OCI-LY3 (cell line): ENCODE results near the gene AHRR.

ENCODE experiments used
- H2AFZ ChIP-seq: fragments of 200-600, 300-600 bp; shearing (Covaris generic); 2 replicates; pipeline ENCODE4 v1.6.0; 2014; ENCODE audit warnings: antibody characterized with exemption, low read depth, low read length
- H3K27ac ChIP-seq: fragments of 200-600, 300-600 bp; sonication (generic); 2 replicates; pipeline ENCODE4 v1.5.1; 2014; ENCODE audit warnings: mild to moderate bottlenecking, low read length, moderate library complexity, mixed read lengths
- H3K27me3 ChIP-seq: fragments of 200-600, 300-600 bp; sonication (generic); 2 replicates; pipeline ENCODE4 v1.6.1; 2014; ENCODE audit warnings: low read depth, low read length, mixed read lengths
- H3K36me3 ChIP-seq: fragments of 200-600, 300-600 bp; sonication (generic); replicated peaks from 2 replicates; pipeline ENCODE3; 2014; ENCODE audit warnings: low read depth, low read length, mixed read lengths
- H3K4me1 ChIP-seq: fragments of 300-600, 200-600 bp; sonication (generic); 2 replicates; pipeline ENCODE4 v1.6.1; 2014; ENCODE audit warnings: low read length, mixed read lengths
- H3K4me2 ChIP-seq: fragments of 200-600, 300-600 bp; sonication (generic); 2 replicates; pipeline ENCODE4 v1.6.1; 2014; ENCODE audit warnings: low read length, mixed read lengths
- H3K4me3 ChIP-seq: fragments of 300-600, 200-600 bp; sonication (generic); 2 replicates; pipeline ENCODE4 v1.5.1; 2014; ENCODE audit warnings: antibody characterized with exemption, mild to moderate bottlenecking, low read length, moderate library complexity
- H3K79me2 ChIP-seq: fragments of 300-600, 200-600 bp; shearing (Covaris generic); 2 replicates; pipeline ENCODE4 v1.6.1; 2014; ENCODE audit warnings: mild to moderate bottlenecking, low read length, mixed read lengths
- H3K9ac ChIP-seq: fragments of 300-600, 200-600 bp; shearing (Covaris generic); 2 replicates; pipeline ENCODE4 v1.6.0; 2014; ENCODE audit warnings: mild to moderate bottlenecking, low read length, moderate library complexity
- H3K9me3 ChIP-seq: fragments of 200-600, 300-600 bp; shearing (Covaris generic); 2 replicates; pipeline ENCODE4 v1.6.1; 2014; ENCODE audit warnings: low read length, mixed read lengths; ENCODE audit not compliant: insufficient read depth
- H4K20me1 ChIP-seq: fragments of 200-600, 300-600 bp; sonication (generic); 2 replicates; pipeline ENCODE4 v1.6.1; 2016; ENCODE audit warnings: low read length, mixed read lengths; ENCODE audit not compliant: insufficient read depth
- EZH2phosphoT487 ChIP-seq: fragments of 200-600 bp; shearing (Covaris generic); IDR thresholded peaks from 2 replicates; pipeline ENCODE4 v1.6.1; 2018; ENCODE audit warnings: antibody characterized with exemption, mixed run types, low read depth
- TF ChIP-seq, protein P1 (sequence below): fragments of 200-600, 300-600 bp; sonication (generic); IDR thresholded peaks from 2 replicates; pipeline ENCODE4 v1.5.1; 2014; ENCODE audit warnings: antibody characterized with exemption, low read length, low read depth

AHRR gene

DNA sequence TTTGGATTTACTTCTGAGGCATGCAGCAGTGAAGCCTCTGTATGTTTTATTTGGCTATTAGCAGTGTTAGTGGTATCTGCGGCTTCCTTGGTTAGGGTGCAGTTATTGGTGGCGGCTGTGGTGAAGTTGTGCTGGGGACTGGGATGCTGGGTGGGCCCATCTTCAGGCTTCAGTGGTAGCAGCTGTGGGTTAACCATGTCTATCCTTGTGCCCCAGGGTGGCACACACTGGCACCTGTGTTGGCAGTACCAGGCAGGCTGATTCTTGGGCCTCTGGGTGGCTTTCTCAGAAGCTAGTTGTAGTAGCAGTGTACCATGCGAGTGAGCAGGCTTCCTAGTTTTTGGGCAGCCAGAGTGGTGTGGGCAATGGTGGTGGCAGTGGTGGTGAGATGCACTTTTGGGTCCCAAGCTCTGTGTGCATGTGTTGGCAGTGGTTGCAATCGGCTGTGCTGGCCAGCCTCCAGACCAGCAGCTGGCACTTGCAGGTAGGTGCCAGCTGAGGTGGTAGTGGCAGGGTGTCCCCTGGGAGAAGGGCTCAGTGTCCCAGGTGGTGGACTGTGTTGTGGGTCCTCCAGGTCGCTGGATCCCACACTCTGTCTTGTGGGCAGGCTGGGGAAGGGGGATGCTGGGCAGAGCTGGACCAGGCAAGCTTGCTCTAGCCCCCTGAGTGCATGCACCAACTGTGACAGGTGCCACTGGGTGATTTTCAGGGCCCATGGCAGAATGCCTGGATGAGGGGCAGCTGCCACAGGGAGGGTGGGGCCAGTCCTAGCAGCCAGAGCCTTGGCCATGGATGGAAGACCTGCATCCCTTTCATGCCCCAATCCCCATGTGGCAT, 13.6 kb downstream of the AHRR start:
- Histone ChIP-seq H3K36me3 (no peaks in the 10 kb centered on the region), H3K79me2 (no peaks in the 10 kb centered on the region), H3K9me3 (no peaks in the 10 kb centered on the region), H3K9ac (no peak overlapping the region), H3K27ac (no peak overlapping the region), H3K27me3 (no peaks in the 10 kb centered on the region), H3K4me1 (no peaks in the 10 kb centered on the region), H3K4me2 (no peak overlapping the region), H4K20me1 (no peaks in the 10 kb centered on the region), H2AFZ (no peak overlapping the region), H3K4me3 (no peak overlapping the region)
- no peak for TF ChIP-seq EZH2phosphoT487
- TF ChIP-seq, protein P1, sequence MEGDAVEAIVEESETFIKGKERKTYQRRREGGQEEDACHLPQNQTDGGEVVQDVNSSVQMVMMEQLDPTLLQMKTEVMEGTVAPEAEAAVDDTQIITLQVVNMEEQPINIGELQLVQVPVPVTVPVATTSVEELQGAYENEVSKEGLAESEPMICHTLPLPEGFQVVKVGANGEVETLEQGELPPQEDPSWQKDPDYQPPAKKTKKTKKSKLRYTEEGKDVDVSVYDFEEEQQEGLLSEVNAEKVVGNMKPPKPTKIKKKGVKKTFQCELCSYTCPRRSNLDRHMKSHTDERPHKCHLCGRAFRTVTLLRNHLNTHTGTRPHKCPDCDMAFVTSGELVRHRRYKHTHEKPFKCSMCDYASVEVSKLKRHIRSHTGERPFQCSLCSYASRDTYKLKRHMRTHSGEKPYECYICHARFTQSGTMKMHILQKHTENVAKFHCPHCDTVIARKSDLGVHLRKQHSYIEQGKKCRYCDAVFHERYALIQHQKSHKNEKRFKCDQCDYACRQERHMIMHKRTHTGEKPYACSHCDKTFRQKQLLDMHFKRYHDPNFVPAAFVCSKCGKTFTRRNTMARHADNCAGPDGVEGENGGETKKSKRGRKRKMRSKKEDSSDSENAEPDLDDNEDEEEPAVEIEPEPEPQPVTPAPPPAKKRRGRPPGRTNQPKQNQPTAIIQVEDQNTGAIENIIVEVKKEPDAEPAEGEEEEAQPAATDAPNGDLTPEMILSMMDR = no peak

DNA sequence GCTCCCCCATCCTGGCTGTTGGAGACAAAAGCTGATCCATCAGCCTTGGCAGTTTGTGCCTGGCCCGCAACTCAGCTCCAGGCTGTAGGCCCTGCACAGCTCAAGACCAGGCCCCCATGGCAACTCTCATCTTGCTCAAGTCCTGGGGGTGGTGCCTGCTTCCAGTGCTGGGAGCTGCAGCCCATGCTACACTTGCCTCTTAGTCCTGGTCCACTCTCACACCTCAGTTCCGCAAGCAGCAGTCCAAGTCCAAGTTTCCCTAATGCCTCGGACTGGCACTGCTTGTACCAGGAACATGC, 14.2 kb downstream of the AHRR start:
- H3K9me3 ChIP-seq = no peaks in the 10 kb centered on the region
- no peak overlapping the region for H3K9ac ChIP-seq
- H3K79me2 ChIP-seq = no peaks in the 10 kb centered on the region
- no peaks in the 10 kb centered on the region for H3K27me3 ChIP-seq
- no peaks in the 10 kb centered on the region for H3K36me3 ChIP-seq
- TF ChIP-seq, protein P1 = no peak
- no peak for TF ChIP-seq EZH2phosphoT487
- no peak overlapping the region for H2AFZ ChIP-seq
- H4K20me1 ChIP-seq = no peaks in the 10 kb centered on the region
- no peak overlapping the region for H3K27ac ChIP-seq
- no peaks in the 10 kb centered on the region for H3K4me1 ChIP-seq
- H3K4me2 ChIP-seq = no peak overlapping the region
- H3K4me3 ChIP-seq = no peak overlapping the region

DNA sequence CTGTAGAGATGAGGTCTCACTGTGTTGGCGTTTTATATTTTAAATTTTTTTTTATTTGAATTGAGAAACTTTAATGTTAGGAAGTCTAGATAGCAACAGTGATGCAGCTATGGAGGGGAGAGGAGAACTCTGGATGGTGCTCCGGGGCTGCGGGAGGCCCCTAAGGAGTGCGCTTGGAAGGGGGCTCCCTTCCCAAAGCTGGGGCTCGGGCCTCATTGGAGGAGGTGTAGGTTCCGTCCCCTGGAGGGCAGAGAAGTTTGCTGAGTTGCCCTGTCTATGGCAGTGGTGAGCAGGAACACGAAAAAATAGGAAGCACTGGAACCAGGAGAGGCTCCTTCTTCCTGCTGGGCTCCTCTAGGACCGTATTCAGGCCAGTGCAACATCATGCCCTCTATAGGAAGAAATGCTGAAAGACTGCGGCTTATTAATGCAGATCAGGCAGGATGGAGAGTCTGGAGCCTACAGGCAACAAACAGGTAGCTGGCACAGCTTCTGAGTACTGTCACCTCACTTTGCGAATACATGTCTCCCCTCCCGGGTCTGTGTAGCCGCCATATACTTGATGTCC, 16.1 kb downstream of the AHRR start:
- Histone ChIP-seq H3K9ac (no peak overlapping the region), H3K4me3 (no peak overlapping the region), H3K4me2 (no peak overlapping the region), H3K27me3 (no peaks in the 10 kb centered on the region), H3K79me2 (no peaks in the 10 kb centered on the region), H3K27ac (no peak overlapping the region), H3K9me3 (no peaks in the 10 kb centered on the region), H2AFZ (no peak overlapping the region), H3K4me1 (no peaks in the 10 kb centered on the region), H3K36me3 (no peaks in the 10 kb centered on the region), H4K20me1 (no peaks in the 10 kb centered on the region)
- no peak for TF ChIP-seq EZH2phosphoT487
- TF ChIP-seq, protein P1 = no peak

DNA sequence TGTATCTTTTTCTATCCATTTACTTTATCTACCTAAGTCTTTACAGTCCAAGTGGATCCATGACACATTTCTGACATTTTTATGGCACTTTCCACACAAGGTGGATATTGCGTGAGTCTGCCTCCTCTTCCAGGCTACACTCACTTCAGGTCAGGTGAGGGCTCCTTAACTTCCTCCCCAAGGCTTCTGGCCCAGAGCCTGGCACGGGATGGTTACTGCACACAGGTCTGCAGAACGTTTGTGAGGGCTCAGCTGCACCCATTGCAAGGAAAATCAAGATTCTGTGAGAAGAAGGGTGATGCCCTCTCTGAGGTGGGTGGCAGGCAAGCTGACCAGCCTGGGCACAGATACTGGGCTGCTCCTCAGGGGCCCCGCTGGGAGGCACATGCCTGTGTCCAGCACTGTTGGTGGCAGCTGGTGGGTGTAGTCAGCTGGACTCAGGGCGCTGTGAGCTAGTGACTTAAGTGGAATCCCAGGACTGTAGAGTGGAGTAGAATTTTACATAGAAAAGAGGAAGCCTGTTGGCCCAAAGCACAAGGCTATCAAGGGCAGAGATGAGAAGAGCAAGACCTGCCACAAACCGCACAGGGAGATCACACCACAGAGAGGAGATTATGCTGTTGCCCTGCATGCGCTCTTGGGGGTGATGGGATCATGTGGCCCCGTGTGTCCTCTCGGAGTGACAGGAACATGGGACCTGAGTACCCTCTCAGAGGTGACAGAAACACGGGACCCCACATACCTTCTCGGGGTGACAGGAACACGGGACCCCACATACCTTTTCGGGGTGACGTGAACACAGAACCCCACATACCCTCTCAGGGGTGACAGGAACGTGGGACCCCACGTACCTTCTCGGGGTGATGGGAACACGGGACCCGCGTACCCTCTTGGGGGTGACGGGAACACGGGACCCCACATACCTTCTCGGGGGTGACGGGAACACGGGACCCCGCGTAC, 21.3 kb downstream of the AHRR start:
- Histone ChIP-seq H3K27me3 (no peaks in the 10 kb centered on the region), H3K9ac (no peak overlapping the region), H3K79me2 (no peaks in the 10 kb centered on the region), H2AFZ (no peak overlapping the region), H4K20me1 (no peaks in the 10 kb centered on the region), H3K4me2 (no peak overlapping the region), H3K9me3 (no peaks in the 10 kb centered on the region), H3K27ac (no peak overlapping the region), H3K36me3 (no peaks in the 10 kb centered on the region), H3K4me3 (no peak overlapping the region), H3K4me1 (no peaks in the 10 kb centered on the region)
- TF ChIP-seq, protein P1 = no peak
- TF ChIP-seq EZH2phosphoT487 = no peak
